Activated T-helper 17 cell treated with anti-CD3 and anti-CD28 coated beads, Interleukin-2, amount 50 U/mL, for 72 hours (primary cell): ENCODE measurements around the gene RMND5A. TPM values are rescaled to one million over a fixed set of nuclear protein-coding genes. Genes with fewer than 3 reads are reported as not detected.
A peak's percentile ranks its signal among the peaks of the same experiment; 100 is the strongest.

Source experiments
- ATAC-seq: fragments of 150-1000 bp; cut with Tn5 transposase; replicated peaks from 2 replicates; pipeline ENCODE4 v1.10.0; 2021; ENCODE audit warnings: mild to moderate bottlenecking, moderate library complexity
- H3K27ac Mint-ChIP-seq: one replicate; pipeline ENCODE4 v1.8.0; 2022; ENCODE audit warnings: mixed read lengths
- H3K27me3 Mint-ChIP-seq: one replicate; pipeline ENCODE4 v1.8.0; 2022; ENCODE audit warnings: mixed read lengths
- H3K36me3 Mint-ChIP-seq: one replicate; pipeline ENCODE4 v1.8.0; 2022; ENCODE audit warnings: low read depth, mild to moderate bottlenecking, mixed read lengths
- H3K4me1 Mint-ChIP-seq: one replicate; pipeline ENCODE4 v1.8.0; 2022; ENCODE audit warnings: mixed read lengths
- H3K4me3 Mint-ChIP-seq: one replicate; pipeline ENCODE4 v1.8.0; 2022; ENCODE audit warnings: mild to moderate bottlenecking, mixed read lengths
- H3K9me3 Mint-ChIP-seq: one replicate; pipeline ENCODE4 v1.8.0; 2022; ENCODE audit warnings: mixed read lengths
- total RNA-seq, 2 donors: library from RNA; stranded (reverse); gene quantifications; one replicate each; pipeline ENCODE4 v1.2.3, GENCODE V29; 2022

The RMND5A gene
- total RNA-seq, 2 donors from 2014 or later = 17.4 to 27.6 TPM

GRCh38 chr2:86788881-86789686, 69.0 kb downstream of the RMND5A start:
- H3K9me3 Mint-ChIP-seq = no peaks in the 10 kb centered on the region
- H3K36me3 Mint-ChIP-seq = no peaks in the 10 kb centered on the region
- H3K4me1 Mint-ChIP-seq = peaks cover 19% of the 10 kb centered on the region
- no peak overlapping the region for H3K27ac Mint-ChIP-seq
- H3K4me3 Mint-ChIP-seq = no peak overlapping the region
- peaks cover 40% of the 10 kb centered on the region for H3K27me3 Mint-ChIP-seq
- ATAC-seq = no peak

- ATAC-seq = no peak
- peaks cover 44% of the 10 kb centered on the region for H3K27me3 Mint-ChIP-seq
- H3K27ac Mint-ChIP-seq = no peak overlapping the region
- no peaks in the 10 kb centered on the region for H3K9me3 Mint-ChIP-seq
- peaks cover 15% of the 10 kb centered on the region for H3K4me1 Mint-ChIP-seq
- no peaks in the 10 kb centered on the region for H3K36me3 Mint-ChIP-seq
- H3K4me3 Mint-ChIP-seq = peak overlapping the region; percentile 76
Observed at GRCh38 chr2:86789687-86790133, 69.6 kb downstream of the RMND5A start.

DNA sequence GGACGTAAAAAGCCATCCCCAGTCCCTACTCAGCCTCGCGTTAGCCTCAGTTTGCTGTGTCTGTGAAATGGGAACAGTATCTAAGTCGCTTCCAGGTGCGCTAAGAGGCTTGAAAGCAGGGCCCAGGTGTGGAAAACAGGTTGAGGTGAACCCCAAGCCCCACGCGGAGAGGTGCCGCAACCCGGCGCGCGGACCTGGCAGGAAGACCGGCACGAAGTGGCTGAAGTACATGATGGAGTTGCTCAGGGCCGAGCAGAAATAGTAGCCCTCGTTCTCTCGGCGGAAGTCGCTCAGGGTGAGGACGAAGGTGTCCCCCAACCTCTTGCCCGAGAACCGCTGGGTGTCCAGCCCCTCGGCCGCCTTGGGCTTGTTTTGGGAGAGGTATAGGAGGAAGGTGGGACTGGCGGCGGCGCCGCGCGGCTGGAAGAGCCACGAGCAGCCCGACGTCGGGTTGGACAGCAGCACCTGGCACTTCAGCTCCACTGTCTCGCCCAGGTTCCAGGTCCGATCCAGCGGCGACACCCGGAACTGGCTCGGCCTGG, 70.1 kb downstream of the RMND5A start:
- peaks cover 3% of the 10 kb centered on the region for H3K9me3 Mint-ChIP-seq
- H3K27me3 Mint-ChIP-seq = peaks cover 49% of the 10 kb centered on the region
- H3K4me3 Mint-ChIP-seq = peak overlapping the region; percentile 76
- no peak overlapping the region for H3K27ac Mint-ChIP-seq
- H3K4me1 Mint-ChIP-seq = peaks cover 15% of the 10 kb centered on the region
- ATAC-seq = peak; percentile 11
- no peaks in the 10 kb centered on the region for H3K36me3 Mint-ChIP-seq

GRCh38 chr2:86790676-86791572, 70.8 kb downstream of the RMND5A start, which contains the start of gene CD8A:
CD8A (minus strand) TSS chr2:86790913; CDS start chr2:86790825, 88 bp downstream.
- Mint-ChIP-seq H3K4me1 (peaks cover 15% of the 10 kb centered on the region), H3K9me3 (peaks cover 11% of the 10 kb centered on the region), H3K27ac (no peak within 1 kb of the TSS), H3K27me3 (peaks cover 56% of the 10 kb centered on the region), H3K36me3 (no peaks in the 10 kb centered on the region), H3K4me3 (peak within 1 kb of the TSS; percentile 76)
- ATAC-seq = peak; percentile 53

GRCh38 chr2:86791573-86791972, 71.5 kb downstream of the RMND5A start:
- no peak overlapping the region for H3K27ac Mint-ChIP-seq
- ATAC-seq = no peak
- H3K9me3 Mint-ChIP-seq = peaks cover 13% of the 10 kb centered on the region
- peak overlapping the region; percentile 76 for H3K4me3 Mint-ChIP-seq
- peaks cover 59% of the 10 kb centered on the region for H3K27me3 Mint-ChIP-seq
- no peaks in the 10 kb centered on the region for H3K36me3 Mint-ChIP-seq
- H3K4me1 Mint-ChIP-seq = peaks cover 15% of the 10 kb centered on the region

DNA sequence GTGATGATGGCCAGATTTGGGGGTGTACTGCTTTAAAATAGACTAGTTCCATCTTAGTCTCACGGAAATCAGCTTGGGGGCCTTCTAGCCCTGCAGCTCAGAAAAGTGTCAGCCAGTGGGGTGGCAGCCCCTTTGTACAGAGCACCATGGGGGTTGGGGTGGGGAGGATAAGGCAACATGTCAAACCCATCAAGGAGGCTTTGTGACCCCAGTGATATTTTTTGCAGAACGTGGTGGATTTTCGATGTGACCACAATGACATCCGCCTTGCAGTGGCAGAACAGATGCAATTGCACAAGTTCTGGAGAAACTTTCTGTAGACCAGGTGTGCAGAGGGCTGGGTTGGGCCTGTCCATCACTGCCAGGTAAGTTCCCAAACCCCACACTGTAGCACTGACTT, 73.7 kb downstream of the RMND5A start:
- ATAC-seq = no peak
- H3K9me3 Mint-ChIP-seq = peaks cover 21% of the 10 kb centered on the region
- H3K27ac Mint-ChIP-seq = no peak overlapping the region
- no peak overlapping the region for H3K4me3 Mint-ChIP-seq
- H3K27me3 Mint-ChIP-seq = peaks cover 58% of the 10 kb centered on the region
- no peaks in the 10 kb centered on the region for H3K36me3 Mint-ChIP-seq
- H3K4me1 Mint-ChIP-seq = peaks cover 12% of the 10 kb centered on the region

DNA sequence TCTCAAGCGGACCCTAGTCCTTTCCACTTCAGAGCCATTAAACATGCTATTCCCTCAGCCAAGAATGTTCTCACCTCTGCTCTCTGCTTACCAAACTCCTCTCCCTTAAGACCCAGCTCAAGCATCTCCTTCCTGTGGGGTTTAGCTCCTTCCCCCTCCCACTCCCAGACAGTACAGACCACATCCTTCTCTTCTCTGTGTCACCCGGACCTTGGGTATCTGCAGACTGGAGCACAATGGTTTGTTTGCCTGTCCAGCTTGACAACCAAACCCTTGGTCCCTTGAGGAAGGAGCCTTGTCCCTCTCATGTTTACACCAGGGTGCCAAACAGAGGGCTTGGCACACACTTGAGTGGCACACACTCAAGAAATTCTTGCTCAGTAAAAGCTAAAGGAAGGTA, 74.8 kb downstream of the RMND5A start:
- Mint-ChIP-seq H3K36me3 (no peaks in the 10 kb centered on the region), H3K9me3 (peaks cover 21% of the 10 kb centered on the region), H3K27ac (no peak overlapping the region), H3K27me3 (peaks cover 58% of the 10 kb centered on the region), H3K4me1 (peaks cover 12% of the 10 kb centered on the region), H3K4me3 (no peak overlapping the region)
- ATAC-seq = no peak

GRCh38 chr2:86800856-86801567, 80.9 kb downstream of the RMND5A start:
- Mint-ChIP-seq H3K9me3 (peaks cover 9% of the 10 kb centered on the region), H3K36me3 (no peaks in the 10 kb centered on the region), H3K27ac (no peak overlapping the region), H3K27me3 (peaks cover 10% of the 10 kb centered on the region), H3K4me3 (no peak overlapping the region), H3K4me1 (no peaks in the 10 kb centered on the region)
- no peak for ATAC-seq

- H3K27ac Mint-ChIP-seq = no peak overlapping the region
- peaks cover 12% of the 10 kb centered on the region for H3K4me1 Mint-ChIP-seq
- H3K27me3 Mint-ChIP-seq = peaks cover 19% of the 10 kb centered on the region
- no peak for ATAC-seq
- H3K4me3 Mint-ChIP-seq = peak overlapping the region; percentile 91
- no peaks in the 10 kb centered on the region for H3K36me3 Mint-ChIP-seq
- no peaks in the 10 kb centered on the region for H3K9me3 Mint-ChIP-seq
Observed at GRCh38 chr2:86806059-86806857, 86.2 kb downstream of the RMND5A start.

GRCh38 chr2:86807133-86807467, 87.0 kb downstream of the RMND5A start:
- H3K9me3 Mint-ChIP-seq = no peaks in the 10 kb centered on the region
- ATAC-seq = no peak
- peak overlapping the region; percentile 79 for H3K27ac Mint-ChIP-seq
- peak overlapping the region; percentile 91 for H3K4me3 Mint-ChIP-seq
- peaks cover 12% of the 10 kb centered on the region for H3K4me1 Mint-ChIP-seq
- H3K36me3 Mint-ChIP-seq = no peaks in the 10 kb centered on the region
- H3K27me3 Mint-ChIP-seq = peaks cover 28% of the 10 kb centered on the region

GRCh38 chr2:86807468-86808275, 87.6 kb downstream of the RMND5A start:
- H3K27me3 Mint-ChIP-seq = peaks cover 33% of the 10 kb centered on the region
- ATAC-seq = peak; percentile 49
- no peaks in the 10 kb centered on the region for H3K36me3 Mint-ChIP-seq
- H3K4me1 Mint-ChIP-seq = peaks cover 12% of the 10 kb centered on the region
- H3K9me3 Mint-ChIP-seq = no peaks in the 10 kb centered on the region
- H3K27ac Mint-ChIP-seq = peak overlapping the region; percentile 79
- peak overlapping the region; percentile 91 for H3K4me3 Mint-ChIP-seq

DNA sequence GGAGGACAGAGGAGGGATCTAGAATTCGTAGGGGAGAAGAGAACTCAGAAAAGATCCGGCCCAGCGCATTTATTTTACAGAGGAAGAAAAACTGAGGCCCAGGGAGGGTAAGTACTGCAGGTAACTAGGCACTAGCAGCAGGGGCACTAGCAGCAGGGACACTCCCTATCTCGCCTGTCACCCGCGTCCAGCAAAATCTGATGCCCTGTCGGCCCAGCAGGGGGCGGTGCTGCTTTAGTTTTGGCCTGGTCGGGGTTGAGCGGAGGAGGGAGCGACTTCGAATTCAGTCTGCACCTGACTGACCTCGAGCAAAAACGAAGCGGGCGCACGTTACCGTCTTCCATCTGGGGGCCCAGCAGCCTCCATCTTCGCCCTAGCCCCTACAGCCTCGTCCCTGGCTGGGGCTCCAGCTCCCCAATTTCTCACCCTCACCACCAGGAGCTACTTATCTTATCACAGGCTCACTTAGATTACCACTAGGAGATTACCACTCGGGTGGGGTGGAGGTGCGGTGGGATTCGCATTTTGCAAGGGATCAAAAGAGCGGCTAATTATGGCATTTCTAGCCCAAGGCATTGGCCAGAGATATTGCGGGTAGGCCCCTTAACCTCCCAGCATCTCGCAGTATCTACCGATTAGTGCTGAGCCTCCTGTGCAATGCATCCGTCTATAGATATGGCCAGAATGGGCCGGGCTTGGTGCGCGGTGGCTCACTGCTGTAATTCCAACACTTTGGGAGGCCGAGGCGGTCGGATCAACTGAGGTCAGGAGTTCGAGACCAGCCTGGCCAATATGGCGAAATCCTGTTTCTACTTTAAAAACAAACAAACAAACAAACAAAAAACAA, 88.4 kb downstream of the RMND5A start:
- Mint-ChIP-seq H3K27me3 (peaks cover 41% of the 10 kb centered on the region), H3K4me3 (peak overlapping the region; percentile 91), H3K4me1 (peaks cover 12% of the 10 kb centered on the region), H3K27ac (peak overlapping the region; percentile 8), H3K36me3 (no peaks in the 10 kb centered on the region), H3K9me3 (no peaks in the 10 kb centered on the region)
- peak; percentile 96 for ATAC-seq
